H1 (cell line): ENCODE data around the gene CDH20. TPM values are rescaled to one million over a fixed set of nuclear protein-coding genes. Genes with fewer than 3 reads are reported as not detected.

Source experiments
- CTCF ChIA-PET: fragments of 300-600 bp; sonication (Branson Sonifier 250); formaldehyde crosslinking; loops from one replicate; lab custom pipeline; 2021; ENCODE audit not compliant: partially characterized antibody; lab: Charles Lee
- POLR2A ChIA-PET: fragments of 300-600 bp; sonication (Branson Sonifier 250); formaldehyde crosslinking; loops from one replicate; lab custom pipeline; 2021; ENCODE audit warnings: inconsistent platforms; ENCODE audit not compliant: partially characterized antibody; lab: Charles Lee
- DNase-seq, 2 experiments: peaks; one replicate each; pipeline versions ENCODE4 v3.0.0 to v3.0.0-alpha.2; 2010 to 2022; ENCODE audit warnings: low spot score in 2 of 2, low read depth in 1 of 2, mixed read lengths in 1 of 2
- FAIRE-seq: peaks from 2 replicates; lab custom pipeline; 2011; peaks lifted over from hg19 to GRCh38; lab: Jason Lieb, UNC
- H2AFZ ChIP-seq: 2 replicates; pipeline ENCODE4 v1.8.1; 2012; ENCODE audit warnings: low read length, inconsistent platforms
- H2AK5ac ChIP-seq: 2 replicates; pipeline ENCODE4 v1.6.1; 2013; ENCODE audit warnings: low read depth, low read length
- H2BK120ac ChIP-seq: replicated peaks from 2 replicates; pipeline ENCODE3; 2013; ENCODE audit warnings: low read depth, low read length, inconsistent platforms
- H2BK12ac ChIP-seq: 2 replicates; pipeline ENCODE4 v1.6.1; 2013; ENCODE audit warnings: low read depth, low read length
- H2BK15ac ChIP-seq: 2 replicates; pipeline ENCODE4 v1.6.1; 2013; ENCODE audit warnings: low read length
- H2BK20ac ChIP-seq: 2 replicates; pipeline ENCODE4 v1.6.1; 2013; ENCODE audit warnings: low read length
- H2BK5ac ChIP-seq: 2 replicates; pipeline ENCODE4 v1.6.1; 2013; ENCODE audit warnings: low read depth, low read length
- H3K14ac ChIP-seq: 2 replicates; pipeline ENCODE4 v1.6.1; 2013; ENCODE audit warnings: inconsistent platforms; ENCODE audit not compliant: insufficient read length
- H3K18ac ChIP-seq: 2 replicates; pipeline ENCODE4 v1.6.1; 2013; ENCODE audit warnings: low read length; ENCODE audit errors: extremely low read depth
- H3K23ac ChIP-seq: 2 replicates; pipeline ENCODE4 v1.6.1; 2013; ENCODE audit warnings: inconsistent platforms; ENCODE audit not compliant: insufficient read length
- H3K23me2 ChIP-seq: 2 replicates; pipeline ENCODE4 v1.6.1; 2013; ENCODE audit warnings: low read depth, low read length
- H3K27ac ChIP-seq: 2 replicates; pipeline ENCODE4 v1.6.1; 2011; ENCODE audit warnings: low read depth, low read length, inconsistent platforms
- H3K27me3 ChIP-seq, 4 experiments: replicated peaks in 1 of 4; 1 replicate in 1 of 4; 2 replicates in 3 of 4; pipeline versions ENCODE4 v1.6.1 to v1.8.1; 2011 to 2013; ENCODE audit warnings: low read length in 3 of 4, mild to moderate bottlenecking in 3 of 4, inconsistent platforms in 2 of 4, mixed read lengths in 2 of 4, moderate library complexity in 1 of 4; ENCODE audit not compliant: control insufficient read depth in 3 of 4, insufficient read depth in 3 of 4; ENCODE audit errors: extremely low read depth in 1 of 4
- H3K36me3 ChIP-seq, 4 experiments: 2 replicates each; pipeline versions ENCODE4 v1.6.1 to v1.8.1; 2011 to 2013; ENCODE audit warnings: mild to moderate bottlenecking in 4 of 4, low read length in 3 of 4, moderate library complexity in 2 of 4, control low read depth in 1 of 4, inconsistent platforms in 1 of 4; ENCODE audit not compliant: insufficient read depth in 4 of 4, control insufficient read depth in 2 of 4
- H3K4ac ChIP-seq: replicated peaks from 2 replicates; pipeline ENCODE3; 2013; ENCODE audit warnings: low read length, low read depth, mixed read lengths, inconsistent platforms; ENCODE audit not compliant: insufficient read length
- H3K4me1 ChIP-seq, 4 experiments: replicated peaks in 1 of 4; 1 replicate in 1 of 4; 2 replicates in 3 of 4; pipeline versions ENCODE4 v1.6.1 to v1.8.1; 2011 to 2013; ENCODE audit warnings: low read length in 3 of 4, inconsistent platforms in 2 of 4, mixed read lengths in 1 of 4; ENCODE audit not compliant: insufficient read depth in 4 of 4, control insufficient read depth in 3 of 4
- H3K4me2 ChIP-seq, 2 experiments: 2 replicates each; pipeline versions ENCODE4 v1.6.1 to v1.8.1; 2011 to 2013; ENCODE audit warnings: low read depth in 2 of 2, low read length in 2 of 2, control low read depth in 1 of 2, inconsistent platforms in 1 of 2, mild to moderate bottlenecking in 1 of 2; ENCODE audit not compliant: insufficient read depth in 1 of 2
- H3K4me3 ChIP-seq, 4 experiments: fragments of 200-600, 300-600 bp in 1 of 4; sonication (generic), shearing (Covaris generic), sonication (Bioruptor Twin) in 1 of 4; 2 replicates each; pipeline versions ENCODE4 v1.5.1 to v1.8.1; 2011 to 2016; ENCODE audit warnings: low read length in 4 of 4, low read depth in 3 of 4, control low read depth in 2 of 4, inconsistent platforms in 2 of 4, mild to moderate bottlenecking in 2 of 4, mixed read lengths in 1 of 4, moderate library complexity in 1 of 4; ENCODE audit not compliant: insufficient read depth in 2 of 4; ENCODE audit errors: extremely low read depth in 1 of 4
- H3K56ac ChIP-seq: replicated peaks from 2 replicates; pipeline ENCODE3; 2013; ENCODE audit warnings: low read depth, mild to moderate bottlenecking, mixed read lengths, low read length, inconsistent platforms; ENCODE audit not compliant: insufficient read length
- H3K79me1 ChIP-seq: 2 replicates; pipeline ENCODE4 v1.6.1; 2013; ENCODE audit warnings: low read depth, low read length, control low read depth
- H3K79me2 ChIP-seq, 2 experiments: 2 replicates each; pipeline versions ENCODE4 v1.6.1 to v1.8.1; 2012 to 2013; ENCODE audit warnings: low read length in 2 of 2, mild to moderate bottlenecking in 2 of 2, inconsistent platforms in 1 of 2; ENCODE audit not compliant: insufficient read depth in 2 of 2, control insufficient read depth in 1 of 2
- H3K9ac ChIP-seq, 4 experiments: replicated peaks in 1 of 4; 1 replicate in 1 of 4; 2 replicates in 3 of 4; pipeline versions ENCODE4 v1.6.1 to v1.8.1; 2011 to 2013; ENCODE audit warnings: low read depth in 3 of 4, low read length in 3 of 4, control low read depth in 2 of 4, mild to moderate bottlenecking in 2 of 4, moderate library complexity in 2 of 4, inconsistent platforms in 1 of 4; ENCODE audit errors: extremely low read depth in 1 of 4
- H3K9me3 ChIP-seq, 2 experiments: 2 replicates each; pipeline versions ENCODE4 v1.6.1 to v1.8.1; 2012 to 2013; ENCODE audit warnings: mild to moderate bottlenecking in 2 of 2, moderate library complexity in 2 of 2, control low read depth in 1 of 2, inconsistent platforms in 1 of 2, low read depth in 1 of 2, low read length in 1 of 2, mixed read lengths in 1 of 2; ENCODE audit not compliant: insufficient read depth in 2 of 2
- H4K20me1 ChIP-seq, 2 experiments: replicated peaks in 1 of 2; 2 replicates each; pipeline versions ENCODE3 to v1.8.1; 2011 to 2013; ENCODE audit warnings: inconsistent platforms in 2 of 2, low read length in 2 of 2, mild to moderate bottlenecking in 1 of 2; ENCODE audit not compliant: insufficient read depth in 2 of 2, control insufficient read depth in 1 of 2
- H4K5ac ChIP-seq: 2 replicates; pipeline ENCODE4 v1.6.1; 2013; ENCODE audit warnings: low read length, low read depth, mixed read lengths, inconsistent platforms; ENCODE audit not compliant: insufficient read length
- H4K8ac ChIP-seq: 2 replicates; pipeline ENCODE4 v1.8.0; 2013; ENCODE audit warnings: mild to moderate bottlenecking, moderate library complexity, low read length, inconsistent platforms; ENCODE audit not compliant: insufficient read depth; ENCODE audit errors: extremely low read depth
- H4K91ac ChIP-seq: replicated peaks from 2 replicates; pipeline ENCODE3; 2013; ENCODE audit warnings: low read length, mixed read lengths, inconsistent platforms; ENCODE audit not compliant: insufficient read length
- BRCA1 ChIP-seq: IDR thresholded peaks from 2 replicates; pipeline ENCODE4 v1.6.1; 2012; ENCODE audit warnings: low read depth, low read length, improper control_type of control experiment
- FOSL1 ChIP-seq: IDR thresholded peaks from 2 replicates; pipeline ENCODE4 v1.6.1; 2011; ENCODE audit warnings: mild to moderate bottlenecking, low read depth, low read length, moderate library complexity; ENCODE audit not compliant: insufficient read depth
- PHF8 ChIP-seq: fragments of 200-600 bp; sonication (generic); conservative IDR thresholded peaks from 2 replicates; pipeline ENCODE4 v1.7.1; 2012; ENCODE audit warnings: low read depth, mild to moderate bottlenecking, inconsistent platforms, low read length, moderate library complexity
- SRF ChIP-seq: IDR thresholded peaks from 2 replicates; pipeline ENCODE4 v1.6.1; 2011; ENCODE audit warnings: mild to moderate bottlenecking, low read depth, low read length, moderate library complexity
- TEAD4 ChIP-seq: IDR thresholded peaks from 2 replicates; pipeline ENCODE4 v1.6.1; 2012; ENCODE audit warnings: low read depth, low read length, inconsistent platforms, mixed read lengths
- WGBS, 2 experiments: shearing (Covaris generic) in 1 of 2; methylation state at CpG; one replicate each; pipeline versions ENCODE4 v1.1.6 to v1.1.7; 2013 to 2015; ENCODE audit warnings: low lambda C conversion rate in 2 of 2, mixed read lengths in 2 of 2, inconsistent platforms in 1 of 2, low coverage in 1 of 2, missing lambda C conversion rate in 1 of 2; ENCODE audit not compliant: insufficient replicate concordance in 2 of 2, insufficient coverage in 1 of 2, insufficient read length in 1 of 2; ENCODE audit errors: extremely low coverage in 1 of 2, missing lambda C conversion rate in 1 of 2; 5-methylcytosine and 5-hydroxymethylcytosine counted together
- polyA plus RNA-seq, 7 experiments: library from polyadenylated mRNA; depleted of rRNA in 3 of 7; stranded (reverse) in 5 of 7; unstranded in 2 of 7; fragments of >200 nt in 5 of 7; fragments of 200-250 nt in 2 of 7; gene quantifications; 1 replicate in 5 of 7; 2 replicates in 1 of 7; 4 replicates in 1 of 7; pipeline versions ENCODE4 v1.2.1 to v1.2.3, GENCODE V29; 2011 to 2013; ENCODE audit warnings: missing spikeins in 2 of 7, mixed read lengths in 2 of 7
- total RNA-seq: library from RNA; stranded (reverse); fragmentation: NEBNext Ultra II Directional; extraction: Animal tissue kit (Norgen Biotek cat#: 25700); gene quantifications from 2 replicates; pipeline ENCODE4 v1.2.1, GENCODE V29; 2021

Gene CDH20
- total and polyA plus RNA-seq, 2 of the 8 experiments (the other 6 are each of a cell fraction or from before 2014, with no cell fraction given), result 0.07 to 0.12 TPM

GRCh38 chr18:61575419-61575818 lies 242.2 kb downstream of the CDH20 start:
- 93% methylated on average over 3 of the region's 3 CpGs; no CpG with 5 or more reads in 1 of the 2 experiments for WGBS, 2 experiments
- no peak overlapping the region for H2AFZ ChIP-seq
- FAIRE-seq, result peak; percentile 73

More at GRCh38 chr18:61575419-61575818, 242.2 kb downstream of the CDH20 start:
- H2BK120ac ChIP-seq, result no peak overlapping the region
- peaks cover 0 to 3% (median 0%) of the 10 kb centered on the region in 4 experiments; a peak in 1 of 7 replicates for H3K4me1 ChIP-seq
- no peaks in the 10 kb centered on the region for H3K36me3 ChIP-seq
- no peak overlapping the region for H2BK12ac ChIP-seq
- no peaks in the 10 kb centered on the region for H3K9me3 ChIP-seq
- ChIA-PET CTCF (no interaction called here), POLR2A (no interaction called here)
- H4K20me1 ChIP-seq, result no peaks in the 10 kb centered on the region
- no peak overlapping the region for H3K4ac ChIP-seq
- TF ChIP-seq BRCA1 (no peak), PHF8 (no peak), SRF (peak; percentile 36; the same call in 1 of the 2 replicates), TEAD4 (peak; percentile 96), FOSL1 (no peak)
- no peak overlapping the region for H4K91ac ChIP-seq
- no peaks in the 10 kb centered on the region for H3K79me2 ChIP-seq
- no peak overlapping the region for H3K4me3 ChIP-seq
- H3K9ac ChIP-seq, result no peak overlapping the region
- no peak overlapping the region for H3K56ac ChIP-seq
- H3K23me2 ChIP-seq, result no peaks in the 10 kb centered on the region
- no peak overlapping the region for H3K14ac ChIP-seq
- no peak overlapping the region for H3K18ac ChIP-seq
- H2BK20ac ChIP-seq, result no peak overlapping the region
- DNase-seq, result no peak
- H3K27ac ChIP-seq, result no peak overlapping the region
- no peaks in the 10 kb centered on the region for H3K27me3 ChIP-seq
- no peak overlapping the region for H4K5ac ChIP-seq
- H4K8ac ChIP-seq, result no peak overlapping the region
- no peaks in the 10 kb centered on the region for H3K79me1 ChIP-seq
- H2AK5ac ChIP-seq, result no peak overlapping the region
- no peak overlapping the region for H2BK5ac ChIP-seq
- H2BK15ac ChIP-seq, result no peak overlapping the region
- H3K4me2 ChIP-seq, result no peak overlapping the region
- no peak overlapping the region for H3K23ac ChIP-seq
